ENCODE data around the gene SMIM7. TPM values are rescaled to one million over a fixed set of nuclear protein-coding genes. Genes with fewer than 3 reads are reported as not detected.

The SMIM7 gene
- total RNA-seq, 3 donors from 2014 or later = 61.2 to 88.8 (median 70.1) TPM

DNA sequence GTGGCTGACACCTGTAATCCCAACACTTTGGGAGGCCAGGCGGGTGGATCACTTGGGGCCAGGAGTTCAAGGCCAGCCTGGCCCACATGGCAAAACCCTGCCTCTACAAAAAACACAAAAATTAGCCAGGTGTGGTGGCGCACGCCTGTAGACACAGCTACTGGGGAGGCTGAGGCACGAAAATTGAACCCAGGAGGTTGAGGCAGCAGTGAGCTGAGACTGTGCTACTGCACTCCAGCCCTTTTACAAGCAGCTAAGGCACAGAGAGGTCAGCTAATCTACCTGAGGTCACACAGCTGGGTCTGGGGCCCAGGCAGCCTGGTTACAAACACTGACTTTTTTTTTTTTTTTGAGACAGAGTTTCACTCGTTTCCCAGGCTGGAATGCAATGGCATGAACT lies 59.1 kb downstream of the SMIM7 start:
- H3K4me3 ChIP-seq = no peak overlapping the region
- TF ChIP-seq, protein P1, sequence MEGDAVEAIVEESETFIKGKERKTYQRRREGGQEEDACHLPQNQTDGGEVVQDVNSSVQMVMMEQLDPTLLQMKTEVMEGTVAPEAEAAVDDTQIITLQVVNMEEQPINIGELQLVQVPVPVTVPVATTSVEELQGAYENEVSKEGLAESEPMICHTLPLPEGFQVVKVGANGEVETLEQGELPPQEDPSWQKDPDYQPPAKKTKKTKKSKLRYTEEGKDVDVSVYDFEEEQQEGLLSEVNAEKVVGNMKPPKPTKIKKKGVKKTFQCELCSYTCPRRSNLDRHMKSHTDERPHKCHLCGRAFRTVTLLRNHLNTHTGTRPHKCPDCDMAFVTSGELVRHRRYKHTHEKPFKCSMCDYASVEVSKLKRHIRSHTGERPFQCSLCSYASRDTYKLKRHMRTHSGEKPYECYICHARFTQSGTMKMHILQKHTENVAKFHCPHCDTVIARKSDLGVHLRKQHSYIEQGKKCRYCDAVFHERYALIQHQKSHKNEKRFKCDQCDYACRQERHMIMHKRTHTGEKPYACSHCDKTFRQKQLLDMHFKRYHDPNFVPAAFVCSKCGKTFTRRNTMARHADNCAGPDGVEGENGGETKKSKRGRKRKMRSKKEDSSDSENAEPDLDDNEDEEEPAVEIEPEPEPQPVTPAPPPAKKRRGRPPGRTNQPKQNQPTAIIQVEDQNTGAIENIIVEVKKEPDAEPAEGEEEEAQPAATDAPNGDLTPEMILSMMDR (IDR thresholded peaks at IDR 0.05) = no peak
- no peak for ATAC-seq
- no peak for DNase-seq
- intact Hi-C loops (cut with DNase I, micrococcal nuclease) = no loop called here
- H3K36me3 ChIP-seq (ENCODE audit: low read depth) = no peaks in the 10 kb centered on the region
- no peaks in the 10 kb centered on the region for H3K9me3 ChIP-seq
- H3K4me1 ChIP-seq (ENCODE audit: low read depth) = peaks cover 9% of the 10 kb centered on the region

DNA sequence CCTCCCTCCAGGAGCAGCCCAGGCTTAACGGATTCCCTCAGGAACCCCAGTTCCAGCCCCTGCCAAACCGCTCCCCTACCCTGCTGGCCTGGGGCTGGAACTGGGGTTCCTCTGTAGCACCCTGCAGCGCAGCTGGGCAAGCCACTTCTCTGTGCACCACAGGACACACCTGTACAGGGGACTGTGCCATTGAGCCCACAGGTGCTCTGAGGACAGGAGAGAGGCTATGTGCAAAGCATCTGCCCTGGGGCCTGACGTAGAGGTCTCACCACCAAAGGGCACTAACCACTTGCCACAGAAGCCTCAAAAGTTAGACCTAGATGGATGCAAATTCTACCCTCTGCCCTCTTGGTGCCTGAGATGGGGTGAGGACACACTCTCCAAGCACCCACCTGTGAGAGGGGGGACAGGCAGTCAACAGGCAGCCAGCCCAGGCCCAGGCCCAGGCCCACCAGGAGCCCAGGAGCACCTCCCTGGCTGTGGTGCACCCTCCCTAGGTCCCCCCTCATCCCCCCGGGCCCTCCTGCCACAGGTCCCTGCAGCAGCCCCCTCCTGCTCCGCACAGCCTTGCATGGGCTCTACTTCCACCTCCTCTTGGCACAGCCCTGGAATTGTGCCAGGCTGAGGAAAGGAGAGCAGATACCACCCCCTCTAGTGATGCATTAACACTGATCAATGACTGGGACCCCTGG lies 60.1 kb downstream of the SMIM7 start:
- H3K4me3 ChIP-seq = no peak overlapping the region
- TF ChIP-seq, protein P1 (IDR thresholded peaks at IDR 0.05) = no peak
- ATAC-seq = peak; percentile 21
- no peaks in the 10 kb centered on the region for H3K36me3 ChIP-seq (ENCODE audit: low read depth)
- no peak for DNase-seq
- intact Hi-C loops (cut with DNase I, micrococcal nuclease) = no loop called here
- peaks cover 8% of the 10 kb centered on the region for H3K4me1 ChIP-seq (ENCODE audit: low read depth)
- no peaks in the 10 kb centered on the region for H3K9me3 ChIP-seq

DNA sequence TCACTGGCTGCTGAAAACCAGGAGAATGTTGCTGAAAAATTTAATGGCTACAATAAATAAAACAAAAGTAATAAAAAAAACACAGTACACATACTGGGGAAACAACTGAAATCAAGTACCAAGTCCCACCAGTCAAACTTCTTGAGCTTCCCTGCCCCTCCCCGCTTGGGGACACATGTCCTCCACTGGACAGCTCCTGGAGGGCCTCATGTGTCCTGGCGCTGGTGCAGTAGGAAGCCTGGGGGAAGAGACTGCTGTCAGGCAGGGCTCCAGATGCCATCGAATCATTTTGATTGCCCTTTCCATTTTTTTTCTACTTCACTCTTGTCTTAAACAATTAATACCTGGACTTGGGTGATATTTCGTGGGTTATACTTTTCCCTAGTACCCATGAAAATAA lies 61.1 kb downstream of the SMIM7 start:
- Histone ChIP-seq H3K36me3 (ENCODE audit: low read depth) (no peaks in the 10 kb centered on the region), H3K4me1 (ENCODE audit: low read depth) (peaks cover 11% of the 10 kb centered on the region), H3K4me3 (no peak overlapping the region), H3K9me3 (no peaks in the 10 kb centered on the region)
- DNase-seq (no peak), ATAC-seq (no peak)
- TF ChIP-seq, protein P1 (IDR thresholded peaks at IDR 0.05) = no peak
- intact Hi-C loops (cut with DNase I, micrococcal nuclease) = no loop called here

DNA sequence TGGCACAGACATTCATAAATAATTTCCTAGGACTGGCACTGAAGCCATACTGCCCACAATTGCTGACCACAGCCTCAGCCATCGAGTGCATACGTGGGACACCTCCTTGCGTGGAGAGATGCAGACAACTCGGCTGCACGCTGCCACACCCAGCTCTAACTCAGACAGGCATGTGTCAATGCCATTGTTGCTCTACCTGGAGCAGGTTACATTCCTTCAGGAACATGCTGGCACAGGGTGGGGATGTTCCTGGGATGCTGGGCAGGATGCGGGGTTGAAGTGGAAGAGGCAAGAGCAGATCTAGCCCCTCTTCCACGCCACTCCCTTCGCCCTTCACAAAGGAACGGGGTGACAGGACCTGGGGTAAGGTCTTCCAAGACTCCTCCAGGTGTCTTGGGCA lies 63.5 kb downstream of the SMIM7 start:
- TF ChIP-seq, protein P1 (IDR thresholded peaks at IDR 0.05) = no peak
- DNase-seq (no peak), ATAC-seq (no peak)
- intact Hi-C loops (cut with DNase I, micrococcal nuclease) = no loop called here
- no peak overlapping the region for H3K4me3 ChIP-seq
- H3K4me1 ChIP-seq (ENCODE audit: low read depth) = peaks cover 18% of the 10 kb centered on the region
- no peaks in the 10 kb centered on the region for H3K36me3 ChIP-seq (ENCODE audit: low read depth)
- H3K9me3 ChIP-seq = no peaks in the 10 kb centered on the region

Other genes with a start within 250 kb of the SMIM7 start
- 10 to 100 TPM; 36.8 to 49.8 (median 40.0) TPM for gene EPS15L1, start 188.2 kb downstream of the SMIM7 start, total RNA-seq
- gene CALR3, start 164.0 kb downstream of the SMIM7 start, total RNA-seq = not detected
- gene C19orf44, start 163.8 kb downstream of the SMIM7 start, total RNA-seq = 1 to 10 TPM; 2.0 to 8.4 (median 2.3) TPM
- 10 to 100 TPM; 36.3 to 43.0 (median 38.8) TPM for gene CHERP, start 117.7 kb downstream of the SMIM7 start, total RNA-seq
- gene SLC35E1, start 87.7 kb downstream of the SMIM7 start, total RNA-seq = 10 to 100 TPM; 34.6 to 45.8 (median 44.0) TPM
- 10 to 100 TPM; 10.8 to 12.0 (median 11.2) TPM for gene MED26, start 31.9 kb downstream of the SMIM7 start, total RNA-seq
- 1 to 10 TPM; 5.6 to 6.0 (median 5.8) TPM for gene TMEM38A, start 995 bp upstream of the SMIM7 start, total RNA-seq
- 1 to 10 TPM in 1 of 3 donors, under 1 TPM in 2; 0.32 to 1.2 (median 0.41) TPM for gene NWD1, start 59.7 kb upstream of the SMIM7 start, total RNA-seq
- gene SIN3B, start 169.3 kb upstream of the SMIM7 start, total RNA-seq = 10 to 100 TPM; 30.7 to 56.6 (median 38.9) TPM
- gene F2RL3, start 228.9 kb upstream of the SMIM7 start, total RNA-seq = 1 to 10 TPM in 2 of 3 donors, under 1 TPM in 1; 0.38 to 2.0 (median 1.6) TPM